Measurements from ENCODE around the gene TMEM59.

Gene TMEM59

GRCh38 chr1:53986458-53986857 is 66.5 kb downstream of the TMEM59 start:
- no peak for DNase-seq (ENCODE audit: extremely low read depth in 1 of 2, low read depth in 1 of 2)

- no peak for DNase-seq (ENCODE audit: extremely low read depth in 1 of 2, low read depth in 1 of 2)
Measured at GRCh38 chr1:53984726-53985125, 68.3 kb downstream of the TMEM59 start.

GRCh38 chr1:53982763-53983104 is 70.3 kb downstream of the TMEM59 start:
- no peak for DNase-seq (ENCODE audit: extremely low read depth in 1 of 2, low read depth in 1 of 2)

- no peak for DNase-seq (ENCODE audit: extremely low read depth in 1 of 2, low read depth in 1 of 2)
Measured at GRCh38 chr1:53982034-53982762, 70.8 kb downstream of the TMEM59 start.

GRCh38 chr1:53981220-53981619 is 71.8 kb downstream of the TMEM59 start:
- DNase-seq (ENCODE audit: extremely low read depth in 1 of 2, low read depth in 1 of 2), result no peak

- DNase-seq (ENCODE audit: extremely low read depth in 1 of 2, low read depth in 1 of 2), result no peak
Measured at GRCh38 chr1:53979712-53980450, 73.1 kb downstream of the TMEM59 start.
